ENCODE data around the gene DCP1A. TPM values are rescaled to one million over a fixed set of nuclear protein-coding genes. Genes with fewer than 3 reads are reported as not detected.
A peak's percentile ranks its signal among the peaks of the same experiment; 100 is the strongest.

Gene DCP1A
- total and polyA plus RNA-seq, 4 donors = 3.5 to 11.3 (median 8.2) TPM

DNA sequence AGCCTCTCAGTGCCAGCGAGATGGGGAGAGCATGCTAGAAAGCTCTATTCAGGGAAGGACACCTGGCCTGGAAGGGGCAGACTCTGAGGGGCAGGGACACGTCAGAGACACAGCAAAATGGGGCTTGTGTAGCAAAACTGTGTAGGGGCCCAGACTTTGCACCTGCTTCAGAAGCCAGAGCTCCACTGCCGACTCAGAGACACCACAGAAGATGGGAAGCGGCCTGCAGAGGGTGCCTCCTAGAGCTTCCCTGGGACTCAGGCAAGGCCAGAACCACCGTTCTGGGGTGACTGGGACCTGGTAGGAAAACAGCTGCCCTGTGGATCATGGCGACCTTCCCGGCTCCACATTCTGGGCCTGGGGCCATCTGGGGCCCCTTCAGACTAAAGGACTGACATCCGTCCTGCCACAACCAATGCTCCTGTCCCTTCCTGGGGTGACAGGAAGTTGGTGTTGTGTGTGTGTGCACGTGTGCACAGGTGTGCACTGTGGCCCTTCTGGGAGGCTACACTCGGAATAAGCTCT, 74.1 kb downstream of the DCP1A start (continued):
- TF ChIP-seq REST (IDR thresholded peaks at IDR 0.05) (no peak), HNF4A (conservative IDR thresholded peaks at IDR 0.05) (no peak), YY1 (IDR thresholded peaks at IDR 0.05) (no peak)

- DNase-seq (ENCODE audit: low spot score) = peak; percentile 80
- Histone ChIP-seq H3K27me3 (ENCODE audit: control insufficient read depth in 4 of 4, insufficient read depth in 4 of 4, low read length in 3 of 4) (no peaks in the 10 kb centered on the region), H3K36me3 (ENCODE audit: control insufficient read depth in 4 of 4, insufficient read depth in 3 of 4, low read depth in 1 of 4, low read length in 3 of 4) (no peaks in the 10 kb centered on the region), H3K9me3 (ENCODE audit: control insufficient read depth in 4 of 4, low read length in 3 of 4) (no peaks in the 10 kb centered on the region), H3K27ac (ENCODE audit: low read depth in 1 of 2, low read length in 2 of 2) (peak overlapping the region in 1 of 2 donors; percentile 15), H3K9ac (ENCODE audit: low read depth in 1 of 2, low read length in 2 of 2) (no peak overlapping the region), H3K4me1 (ENCODE audit: control insufficient read depth in 4 of 4, insufficient read depth in 4 of 4, low read length in 3 of 4) (peaks cover 0 to 7% (median 6%) of the 10 kb centered on the region in 4 donors), H3K4me3 (ENCODE audit: low read depth in 1 of 3, low read length in 3 of 3) (no peak overlapping the region)
- TF ChIP-seq ATF3 (IDR thresholded peaks at IDR 0.05) (no peak), EGR1 (IDR thresholded peaks at IDR 0.05; ENCODE audit: low read depth in 2 of 2) (no peak), YY1 (IDR thresholded peaks at IDR 0.05) (peak; percentile 49), ZBTB33 (IDR thresholded peaks at IDR 0.05) (no peak), RAD21 (IDR thresholded peaks at IDR 0.05) (peak in 1 of 2 donors; percentile 13), JUND (IDR thresholded peaks at IDR 0.05) (peak in 1 of 2 donors; percentile 48), SP1 (IDR thresholded peaks at IDR 0.05) (no peak), FOXA2 (IDR thresholded peaks at IDR 0.05) (no peak), REST (IDR thresholded peaks at IDR 0.05) (peak; percentile 36), RXRA (IDR thresholded peaks at IDR 0.05) (peak in 1 of 2 donors; percentile 57), HNF4A (conservative IDR thresholded peaks at IDR 0.05) (peak in 1 of 2 donors; percentile 30)
- TF ChIP-seq, protein P1, sequence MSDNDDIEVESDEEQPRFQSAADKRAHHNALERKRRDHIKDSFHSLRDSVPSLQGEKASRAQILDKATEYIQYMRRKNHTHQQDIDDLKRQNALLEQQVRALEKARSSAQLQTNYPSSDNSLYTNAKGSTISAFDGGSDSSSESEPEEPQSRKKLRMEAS (IDR thresholded peaks at IDR 0.05) = peak; percentile 27
- 56% methylated on average over 12 of the region's 12 CpGs for WGBS
Observed at GRCh38 chr3:53269888-53270880, 77.2 kb downstream of the DCP1A start.

Data from liver (tissue), 9 donors.